Effector memory CD4-positive, alpha-beta T cell (primary cell): ENCODE results near the gene FBP1.

Source experiments
- DNase-seq, 3 donors: peaks; one replicate each; pipeline ENCODE4 v3.0.0-alpha.2; 2020
- H3K27ac ChIP-seq: 2 replicates; pipeline ENCODE4 v1.7.0; 2013; ENCODE audit warnings: mild to moderate bottlenecking, low read length, moderate library complexity; ENCODE audit not compliant: insufficient read depth, poor library complexity, severe bottlenecking
- H3K27me3 ChIP-seq: replicated peaks from 2 replicates; pipeline ENCODE4 v1.7.0; 2013; ENCODE audit warnings: mild to moderate bottlenecking, low read length; ENCODE audit not compliant: insufficient read depth, control insufficient read depth, poor library complexity, severe bottlenecking
- H3K36me3 ChIP-seq: 2 replicates; pipeline ENCODE4 v1.7.0; 2013; ENCODE audit warnings: mild to moderate bottlenecking, low read length, moderate library complexity; ENCODE audit not compliant: control insufficient read depth, insufficient read depth
- H3K4me1 ChIP-seq: 2 replicates; pipeline ENCODE4 v1.7.0; 2013; ENCODE audit warnings: low read length, mild to moderate bottlenecking; ENCODE audit not compliant: control insufficient read depth, insufficient read depth, poor library complexity, severe bottlenecking
- H3K4me3 ChIP-seq: 2 replicates; pipeline ENCODE4 v1.7.0; 2013; ENCODE audit warnings: low read length, low read depth, mild to moderate bottlenecking; ENCODE audit not compliant: insufficient read depth, poor library complexity, severe bottlenecking
- H3K9me3 ChIP-seq: 2 replicates; pipeline ENCODE4 v1.7.0; 2013; ENCODE audit warnings: mild to moderate bottlenecking, low read length, moderate library complexity; ENCODE audit not compliant: control insufficient read depth

The FBP1 gene

GRCh38 chr9:94675008-94675881 is 35.9 kb upstream of the FBP1 start:
- Histone ChIP-seq H3K27me3 (no peaks in the 10 kb centered on the region), H3K4me1 (no peaks in the 10 kb centered on the region), H3K4me3 (no peak overlapping the region), H3K27ac (no peak overlapping the region), H3K9me3 (no peaks in the 10 kb centered on the region), H3K36me3 (no peaks in the 10 kb centered on the region)
- no peak for DNase-seq

GRCh38 chr9:94672811-94673487 is 33.6 kb upstream of the FBP1 start:
- no peaks in the 10 kb centered on the region for H3K4me1 ChIP-seq
- no peak for DNase-seq

GRCh38 chr9:94668928-94669729 is 29.8 kb upstream of the FBP1 start:
- H3K9me3 ChIP-seq, result no peaks in the 10 kb centered on the region
- H3K27ac ChIP-seq, result peak overlapping the region; percentile 40
- peak; percentile 8 to 20 (median 15) for DNase-seq
- no peaks in the 10 kb centered on the region for H3K4me1 ChIP-seq
- no peaks in the 10 kb centered on the region for H3K36me3 ChIP-seq
- H3K27me3 ChIP-seq, result no peaks in the 10 kb centered on the region
- peak overlapping the region; percentile 72 for H3K4me3 ChIP-seq

More at GRCh38 chr9:94672811-94673487, 33.6 kb upstream of the FBP1 start:
- Histone ChIP-seq H3K9me3 (no peaks in the 10 kb centered on the region), H3K4me3 (no peak overlapping the region), H3K27ac (no peak overlapping the region), H3K27me3 (no peaks in the 10 kb centered on the region), H3K36me3 (no peaks in the 10 kb centered on the region)

- H3K9me3 ChIP-seq, result no peaks in the 10 kb centered on the region
- H3K4me3 ChIP-seq, result peak overlapping the region; percentile 72
- H3K36me3 ChIP-seq, result no peaks in the 10 kb centered on the region
- DNase-seq, result no peak
- no peaks in the 10 kb centered on the region for H3K27me3 ChIP-seq
- H3K4me1 ChIP-seq, result no peaks in the 10 kb centered on the region
- H3K27ac ChIP-seq, result no peak overlapping the region
Observed at GRCh38 chr9:94668418-94668927, 29.2 kb upstream of the FBP1 start.

GRCh38 chr9:94666364-94667099 is 27.2 kb upstream of the FBP1 start:
- DNase-seq, result no peak
- H3K4me1 ChIP-seq, result no peaks in the 10 kb centered on the region
- H3K27ac ChIP-seq, result no peak overlapping the region
- no peaks in the 10 kb centered on the region for H3K27me3 ChIP-seq
- H3K36me3 ChIP-seq, result no peaks in the 10 kb centered on the region
- H3K9me3 ChIP-seq, result no peaks in the 10 kb centered on the region
- H3K4me3 ChIP-seq, result no peak overlapping the region

GRCh38 chr9:94665613-94666012 is 26.3 kb upstream of the FBP1 start:
- Histone ChIP-seq H3K9me3 (no peaks in the 10 kb centered on the region), H3K36me3 (no peaks in the 10 kb centered on the region), H3K4me3 (no peak overlapping the region), H3K4me1 (no peaks in the 10 kb centered on the region), H3K27me3 (no peaks in the 10 kb centered on the region), H3K27ac (no peak overlapping the region)
- DNase-seq, result no peak

- DNase-seq, result no peak
- H3K27me3 ChIP-seq, result no peaks in the 10 kb centered on the region
- no peaks in the 10 kb centered on the region for H3K4me1 ChIP-seq
- H3K4me3 ChIP-seq, result no peak overlapping the region
- no peak overlapping the region for H3K27ac ChIP-seq
- no peaks in the 10 kb centered on the region for H3K36me3 ChIP-seq
- no peaks in the 10 kb centered on the region for H3K9me3 ChIP-seq
Observed at GRCh38 chr9:94664801-94665200, 25.5 kb upstream of the FBP1 start.

GRCh38 chr9:94663640-94664039 is 24.3 kb upstream of the FBP1 start:
- H3K27ac ChIP-seq, result no peak overlapping the region
- DNase-seq, result no peak
- no peaks in the 10 kb centered on the region for H3K36me3 ChIP-seq
- H3K4me1 ChIP-seq, result no peaks in the 10 kb centered on the region
- H3K27me3 ChIP-seq, result no peaks in the 10 kb centered on the region
- H3K9me3 ChIP-seq, result no peaks in the 10 kb centered on the region
- H3K4me3 ChIP-seq, result no peak overlapping the region

GRCh38 chr9:94663140-94663539 is 23.8 kb upstream of the FBP1 start:
- no peaks in the 10 kb centered on the region for H3K36me3 ChIP-seq
- H3K4me1 ChIP-seq, result no peaks in the 10 kb centered on the region
- no peaks in the 10 kb centered on the region for H3K27me3 ChIP-seq
- DNase-seq, result no peak
- H3K4me3 ChIP-seq, result no peak overlapping the region
- no peaks in the 10 kb centered on the region for H3K9me3 ChIP-seq
- H3K27ac ChIP-seq, result no peak overlapping the region
